ENCODE measurements around the gene PRODH.
"Not testable (repeated sequence)": the region's sequence is repeated elsewhere in the genome, so short reads cannot be mapped to it uniquely, and the experiment has no call there.

PRODH gene

DNA sequence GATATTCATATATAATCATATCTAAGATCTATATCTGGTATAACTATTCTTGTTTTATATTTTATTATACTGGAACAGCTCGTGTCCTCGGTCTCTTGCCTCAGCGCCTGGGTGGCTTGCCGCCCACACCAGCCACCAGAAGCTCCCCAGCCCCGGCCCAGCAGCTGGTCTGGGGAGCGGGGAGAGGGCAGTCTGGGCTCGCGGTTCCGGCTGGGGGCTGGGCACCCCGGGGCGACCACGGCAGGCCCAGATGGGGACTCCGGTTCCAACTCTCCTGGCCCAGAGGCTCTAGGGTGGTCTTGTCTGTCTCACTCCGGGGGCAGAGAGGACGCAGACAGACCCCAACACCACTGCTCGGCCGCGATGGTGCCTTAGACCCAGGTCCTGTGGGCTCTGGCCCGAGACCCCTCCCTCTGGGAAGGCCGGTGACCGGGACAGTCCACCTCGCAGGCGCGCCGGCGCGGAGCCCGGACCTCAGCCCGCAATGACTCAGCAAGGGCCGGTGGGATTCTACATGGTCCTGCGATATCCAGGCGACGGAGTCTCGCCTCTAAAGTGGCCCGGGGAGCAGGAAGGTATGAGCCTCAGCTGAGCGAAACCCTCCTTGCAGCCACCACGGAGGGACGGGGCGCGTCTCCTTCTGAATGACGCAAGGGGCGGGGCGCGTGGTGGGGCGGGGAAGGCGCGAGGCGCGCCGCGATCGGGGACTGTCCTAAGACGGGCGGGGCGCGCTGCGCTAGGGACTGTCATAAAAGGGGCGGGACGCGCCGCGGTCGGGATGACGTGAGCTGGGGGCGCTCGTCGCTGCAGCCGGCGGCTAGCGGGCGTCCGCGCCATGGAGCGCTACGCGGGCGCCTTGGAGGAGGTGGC, 30.3 kb downstream of the PRODH start, which contains the start of gene DGCR6:
Gene DGCR6, plus strand, starts transcription at position 781 of the 870 bp plus-strand sequence. Its CDS starts 55 bp downstream, at position 836.
- DNase-seq = no peak

DNA sequence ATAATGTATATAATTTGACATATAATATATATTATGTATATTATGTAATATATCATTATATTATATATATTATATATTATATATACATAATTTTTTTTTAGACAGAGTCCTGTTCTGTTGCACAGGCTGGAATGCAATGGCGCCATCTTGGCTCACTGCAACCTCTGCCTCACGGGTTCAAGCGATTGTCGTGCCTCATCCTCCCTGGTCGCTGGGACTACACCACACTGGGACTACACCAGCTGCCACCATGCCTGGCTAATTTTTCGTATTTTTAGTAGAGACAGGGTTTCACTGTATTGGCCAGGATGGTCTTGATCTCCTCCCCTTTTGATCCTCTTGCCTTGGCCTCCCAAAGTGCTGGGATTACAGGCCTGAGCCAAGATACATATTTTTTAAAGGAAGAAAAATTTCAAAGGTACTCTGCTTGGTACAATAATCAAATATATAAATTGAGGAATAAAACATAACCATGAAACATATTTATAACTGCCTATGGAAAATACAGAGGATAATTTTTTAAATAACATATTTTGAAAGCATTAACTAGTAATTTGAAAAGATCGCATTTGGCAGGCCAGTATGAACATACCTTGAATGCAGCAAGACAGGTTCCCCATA, 39.9 kb downstream of the PRODH start:
- DNase-seq = not testable (repeated sequence)

DNA sequence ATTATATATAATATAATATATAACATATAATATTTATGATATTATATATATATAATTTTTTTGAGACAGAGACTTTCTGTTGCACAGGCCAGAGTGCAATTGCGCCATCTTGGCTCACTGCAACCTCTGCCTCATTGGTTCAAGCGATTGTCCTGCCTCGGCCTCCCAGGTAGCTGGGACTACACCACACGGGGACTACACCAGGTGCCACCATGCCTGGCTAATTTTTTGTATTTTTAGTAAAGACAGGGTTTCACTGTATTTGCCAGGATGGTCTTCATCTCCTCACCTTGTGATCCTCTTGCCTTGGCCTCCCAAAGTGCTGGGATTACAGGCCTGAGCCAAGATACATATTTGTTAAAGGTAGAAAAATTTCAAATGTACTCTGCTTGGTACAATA, 42.3 kb downstream of the PRODH start:
- not testable (repeated sequence) for DNase-seq

DNA sequence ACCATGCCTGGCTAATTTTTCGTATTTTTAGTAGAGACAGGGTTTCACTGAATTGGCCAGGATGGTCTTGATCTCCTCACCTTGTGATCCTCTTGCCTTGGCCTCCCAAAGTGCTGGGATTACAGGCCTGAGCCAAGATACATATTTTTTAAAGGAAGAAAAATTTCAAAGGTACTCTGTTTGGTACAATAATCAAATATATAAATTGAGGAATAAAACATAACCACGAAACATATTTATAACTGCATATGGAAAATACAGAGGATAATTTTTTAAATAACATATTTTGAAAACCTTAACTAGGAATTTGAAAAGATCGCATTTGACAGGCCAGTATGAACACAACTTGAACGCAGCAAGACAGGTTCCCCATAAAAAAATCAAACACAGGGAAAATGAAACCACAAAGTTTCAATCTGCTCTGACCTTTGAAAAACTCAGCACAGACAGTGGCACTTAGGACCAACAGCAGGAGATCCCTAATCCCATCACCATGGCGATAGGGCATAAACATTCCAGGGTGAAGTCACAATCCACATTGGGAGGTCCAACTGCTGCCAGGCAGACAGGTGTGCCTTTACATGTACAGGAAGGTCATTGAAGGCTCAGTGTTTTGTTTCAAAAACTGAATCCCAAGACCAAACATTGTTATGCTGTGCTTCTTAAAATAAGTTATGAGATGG, 45.4 kb downstream of the PRODH start:
- not testable (repeated sequence) for DNase-seq

DNA sequence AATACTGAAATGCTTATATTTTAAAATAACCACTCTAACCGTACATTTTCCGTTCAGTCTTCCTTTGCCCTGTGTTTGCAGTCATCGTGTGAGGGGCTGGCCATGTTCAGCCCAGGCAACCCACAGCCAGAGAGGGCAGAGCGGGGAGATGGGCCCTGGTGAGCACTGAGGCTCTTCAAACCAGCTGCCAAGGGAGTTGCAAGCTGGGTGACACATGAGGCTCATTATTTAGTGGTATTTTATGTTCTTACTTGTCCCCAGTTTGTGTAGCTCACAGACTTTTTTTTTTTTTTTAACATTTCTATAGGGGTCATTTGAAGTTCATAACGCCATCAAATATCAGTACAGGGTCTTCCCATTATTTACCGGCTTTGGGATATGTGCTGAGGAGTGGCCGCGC, 48.0 kb downstream of the PRODH start:
- no peak for DNase-seq

DNA sequence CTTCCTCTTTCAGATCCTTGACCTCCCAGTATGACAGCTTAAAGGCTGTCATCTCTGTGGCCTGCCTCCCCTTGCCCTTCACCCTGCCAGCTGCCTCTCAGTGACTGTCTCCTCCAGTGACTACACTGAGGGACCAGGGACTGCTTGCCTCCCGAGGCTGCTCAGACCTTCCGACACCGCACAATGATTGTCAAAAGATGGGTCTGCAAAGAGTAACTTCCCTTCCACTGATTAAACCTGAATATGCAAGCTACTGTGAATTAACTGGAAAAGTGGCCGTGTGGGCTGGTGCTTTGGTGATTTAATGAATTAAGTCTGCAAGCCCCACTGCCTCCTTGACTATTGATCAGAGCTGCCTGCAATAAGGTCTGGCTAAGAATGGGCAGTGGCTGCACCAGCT, 51.6 kb downstream of the PRODH start:
- not testable (repeated sequence) for DNase-seq

DNA sequence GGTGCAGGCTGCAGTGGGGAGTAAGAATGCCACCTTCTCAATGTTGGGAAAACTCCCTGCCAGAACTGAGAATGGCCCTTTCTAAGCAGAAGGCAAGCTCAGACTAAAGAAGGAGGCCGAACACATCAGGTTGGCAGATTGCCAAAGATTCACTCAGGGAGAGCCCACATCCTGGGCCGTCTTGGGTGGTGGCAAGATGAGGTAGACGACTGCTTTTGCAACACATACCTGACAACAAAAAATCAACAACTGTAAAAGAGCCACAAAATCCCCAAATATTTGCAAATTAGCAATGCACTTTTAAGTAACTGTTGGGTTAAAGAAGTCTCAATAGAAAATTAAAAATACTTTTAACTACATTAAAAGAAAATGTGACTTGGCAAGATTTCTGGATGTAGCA, 54.8 kb downstream of the PRODH start:
- peak; percentile 83 for DNase-seq

All from CD4-positive, alpha-beta T cell treated with Interleukin-4 for 4 hours (primary cell).